Tibial nerve (tissue), 3 donors: Measurements from ENCODE around the gene BCAS3.

Experiments
- CTCF ChIP-seq, 5 experiments: fragments of 200-600 bp in 3 of 5; fragments of 450-650 bp in 2 of 5; sonication (generic) in 3 of 5; IDR thresholded peaks; one replicate each; pipeline ENCODE4 v1.5.1; 2016 to 2019; ENCODE audit warnings: antibody characterized with exemption in 5 of 5, mild to moderate bottlenecking in 3 of 5, moderate library complexity in 2 of 5
- POLR2A ChIP-seq, 2 donors: fragments of 450-650 bp; IDR thresholded peaks; one replicate each; pipeline ENCODE4 v1.6.1; 2017; ENCODE audit warnings: antibody characterized with exemption in 2 of 2, mild to moderate bottlenecking in 2 of 2, moderate library complexity in 2 of 2

DNA sequence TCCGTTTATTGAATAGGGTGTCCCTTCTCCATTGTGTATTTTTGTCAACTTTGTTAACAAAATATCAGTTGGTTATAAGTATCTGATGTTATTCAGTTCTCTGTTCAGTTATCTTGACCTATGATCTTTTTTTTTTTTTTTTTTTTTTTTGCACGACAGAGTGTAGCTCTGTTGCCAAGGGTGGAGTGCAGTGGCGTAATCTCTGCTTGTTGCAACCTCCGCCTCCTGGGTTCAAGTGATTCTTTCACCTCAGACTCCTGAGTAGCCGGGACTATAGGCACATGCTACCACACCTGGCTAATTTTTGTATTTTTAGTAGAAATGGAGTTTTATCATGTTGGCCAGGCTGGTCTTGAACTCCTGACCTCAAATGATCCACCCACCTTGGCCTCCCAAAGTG lies 215.8 kb downstream of the BCAS3 start:
- TF ChIP-seq CTCF (IDR thresholded peaks at IDR 0.05) (no peak), POLR2A (IDR thresholded peaks at IDR 0.05) (no peak)
